Measurements from ENCODE around the gene KNL1. TPM values are rescaled to one million over a fixed set of nuclear protein-coding genes. Genes with fewer than 3 reads are reported as not detected.

The KNL1 gene
- total and polyA plus RNA-seq, 12 donors = 0.10 to 2.6 (median 0.63) TPM

DNA sequence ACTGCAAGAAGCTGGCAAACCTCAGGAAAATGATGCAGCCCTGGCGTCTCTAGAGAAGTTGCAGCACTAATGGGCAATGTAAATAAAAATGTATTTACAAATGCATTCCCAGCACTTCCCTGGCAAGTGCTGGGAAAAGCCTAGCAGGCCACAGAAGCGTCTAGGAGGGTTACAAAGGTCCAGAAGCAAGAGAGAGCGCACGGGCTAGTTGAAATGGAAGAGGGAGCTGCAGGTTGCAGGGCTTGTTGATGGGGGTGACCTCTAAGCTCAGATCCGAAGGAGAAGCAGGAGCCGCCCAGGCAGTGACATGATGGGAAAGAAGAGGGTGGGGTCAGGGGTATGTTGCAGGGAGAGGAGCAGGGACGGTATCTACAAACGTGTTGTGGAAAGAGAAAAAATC is 2.7 kb upstream of the KNL1 start:
- H3K4me3 ChIP-seq = no peak overlapping the region
- WGBS, 2 donors = 63 to 67% methylated on average over 8 of the region's 8 CpGs
- DNase-seq (no peak), ATAC-seq (no peak)
- no peak overlapping the region for H3K27ac ChIP-seq
- no peaks in the 10 kb centered on the region for H3K27me3 ChIP-seq
- H3K36me3 ChIP-seq = no peaks in the 10 kb centered on the region
- intact Hi-C loops (cut with DNase I) = loop anchor here in 6 of 10 donors (5.0 to 10.0 kb wide), 3 partner anchors 77 to 303 kb away; partner anchors contain the start of gene VPS18 (in 5 of the 6)
- peaks cover 0 to 33% (median 12%) of the 10 kb centered on the region in 9 donors for H3K4me1 ChIP-seq
- H3K9me3 ChIP-seq = no peaks in the 10 kb centered on the region
- TF ChIP-seq CTCF (IDR thresholded peaks at IDR 0.05) = no peak

DNA sequence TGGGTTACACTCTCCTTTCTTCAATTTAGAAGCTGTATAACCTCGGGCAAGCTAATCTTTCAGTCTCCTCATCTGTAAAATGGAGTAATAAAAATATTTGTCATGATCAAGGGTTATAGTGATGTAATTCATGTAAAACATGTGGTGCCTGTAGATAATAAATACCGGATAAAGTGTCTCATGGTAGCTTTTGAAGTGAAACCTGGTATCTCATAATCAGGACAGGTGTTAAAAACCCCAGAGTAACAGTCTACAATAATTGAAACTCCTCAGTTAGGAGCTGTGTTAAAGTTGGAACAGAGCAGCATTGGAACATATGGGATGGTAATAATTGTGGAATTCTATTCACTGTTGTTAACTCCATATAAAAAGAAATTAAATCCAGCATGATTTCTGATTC is 884 bp upstream of the KNL1 start:
- TF ChIP-seq CTCF (IDR thresholded peaks at IDR 0.05) = no peak
- peaks cover 0 to 33% (median 12%) of the 10 kb centered on the region in 9 donors for H3K4me1 ChIP-seq
- H3K27me3 ChIP-seq = no peaks in the 10 kb centered on the region
- intact Hi-C loops (cut with DNase I) = loop anchor here in 6 of 10 donors (5.0 to 10.0 kb wide), 3 partner anchors 78 to 302 kb away; partner anchors contain the start of gene VPS18 (in 5 of the 6)
- H3K9me3 ChIP-seq = no peaks in the 10 kb centered on the region
- ATAC-seq (no peak), DNase-seq (no peak)
- H3K27ac ChIP-seq = peak overlapping the region in 2 of 10 donors; percentile 72 to 97
- no peaks in the 10 kb centered on the region for H3K36me3 ChIP-seq
- peak overlapping the region in 4 of 10 donors; percentile 62 to 88 (median 70) for H3K4me3 ChIP-seq
- WGBS, 2 donors = 75 to 80% methylated on average over 2 of the region's 2 CpGs

DNA sequence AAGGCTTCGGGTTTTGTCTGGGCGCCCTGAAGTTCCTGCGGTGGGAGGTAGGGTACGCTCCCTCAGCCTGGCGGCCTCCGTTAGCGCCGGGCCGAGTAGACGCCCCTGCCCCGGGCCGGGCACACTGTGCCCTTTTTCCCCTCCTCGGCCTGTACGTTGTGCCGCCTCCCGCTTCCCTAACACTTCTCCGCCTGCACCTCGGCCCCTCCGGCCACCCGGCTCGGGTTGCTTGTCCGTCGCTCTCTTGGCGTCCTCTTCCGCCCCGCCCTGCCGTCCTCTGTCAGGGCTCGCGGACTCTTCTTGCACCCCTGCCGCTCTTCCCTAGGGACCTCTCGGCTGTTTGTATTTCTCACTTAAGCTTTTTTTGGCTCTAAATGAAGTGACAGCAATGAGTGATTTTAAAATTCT is 384 bp downstream of the KNL1 start:
- 0 to 1% methylated on average over 31 of the region's 31 CpGs for WGBS, 2 donors
- Histone ChIP-seq H3K4me1 (peaks cover 0 to 32% (median 12%) of the 10 kb centered on the region in 9 donors), H3K27ac (peak overlapping the region in 8 of 10 donors; percentile 72 to 97 (median 90)), H3K4me3 (peak overlapping the region; percentile 41 to 88 (median 62)), H3K36me3 (no peaks in the 10 kb centered on the region), H3K9me3 (no peaks in the 10 kb centered on the region), H3K27me3 (no peaks in the 10 kb centered on the region)
- peak in 2 of 9 donors; percentile 4 to 11 for TF ChIP-seq CTCF (IDR thresholded peaks at IDR 0.05)
- DNase-seq (peak; percentile 32 to 51), ATAC-seq (peak; percentile 2 to 75 (median 48))
- intact Hi-C loops (cut with DNase I) = loop anchor here in 6 of 10 donors (5.0 to 10.0 kb wide), 3 partner anchors 80 to 300 kb away; partner anchors contain the start of gene VPS18 (in 5 of the 6)

- 29 to 43% methylated on average over 5 of the region's 5 CpGs for WGBS, 2 donors
- no peak for DNase-seq
- peaks cover 0 to 24% (median 12%) of the 10 kb centered on the region in 9 donors for H3K4me1 ChIP-seq
- intact Hi-C loops (cut with DNase I) = loop anchor here in 3 of 10 donors (10.0 kb wide), 2 partner anchors 80 to 300 kb away; partner anchors contain the start of gene VPS18 (in 2 of the 3)
- no peaks in the 10 kb centered on the region for H3K36me3 ChIP-seq
- no peaks in the 10 kb centered on the region for H3K9me3 ChIP-seq
- no peaks in the 10 kb centered on the region for H3K27me3 ChIP-seq
- H3K4me3 ChIP-seq = peak overlapping the region in 7 of 10 donors; percentile 49 to 88 (median 62)
- H3K27ac ChIP-seq = no peak overlapping the region
- no peak for ATAC-seq
- no peak for TF ChIP-seq CTCF (IDR thresholded peaks at IDR 0.05)
Observed at GRCh38 chr15:40595219-40595618, 1.2 kb downstream of the KNL1 start.
